Pericardium fibroblast (primary cell): ENCODE measurements around the gene FGF2. TPM values are rescaled to one million over a fixed set of nuclear protein-coding genes. Genes with fewer than 3 reads are reported as not detected.

Experiments
- total RNA-seq: library from RNA; depleted of rRNA; stranded (reverse); fragments of >200 nt; gene quantifications from 2 replicates; pipeline ENCODE4 v1.2.3, GENCODE V29; 2015

Gene FGF2
- total RNA-seq = 10.6 and 27.4 TPM in 2 replicates

DNA sequence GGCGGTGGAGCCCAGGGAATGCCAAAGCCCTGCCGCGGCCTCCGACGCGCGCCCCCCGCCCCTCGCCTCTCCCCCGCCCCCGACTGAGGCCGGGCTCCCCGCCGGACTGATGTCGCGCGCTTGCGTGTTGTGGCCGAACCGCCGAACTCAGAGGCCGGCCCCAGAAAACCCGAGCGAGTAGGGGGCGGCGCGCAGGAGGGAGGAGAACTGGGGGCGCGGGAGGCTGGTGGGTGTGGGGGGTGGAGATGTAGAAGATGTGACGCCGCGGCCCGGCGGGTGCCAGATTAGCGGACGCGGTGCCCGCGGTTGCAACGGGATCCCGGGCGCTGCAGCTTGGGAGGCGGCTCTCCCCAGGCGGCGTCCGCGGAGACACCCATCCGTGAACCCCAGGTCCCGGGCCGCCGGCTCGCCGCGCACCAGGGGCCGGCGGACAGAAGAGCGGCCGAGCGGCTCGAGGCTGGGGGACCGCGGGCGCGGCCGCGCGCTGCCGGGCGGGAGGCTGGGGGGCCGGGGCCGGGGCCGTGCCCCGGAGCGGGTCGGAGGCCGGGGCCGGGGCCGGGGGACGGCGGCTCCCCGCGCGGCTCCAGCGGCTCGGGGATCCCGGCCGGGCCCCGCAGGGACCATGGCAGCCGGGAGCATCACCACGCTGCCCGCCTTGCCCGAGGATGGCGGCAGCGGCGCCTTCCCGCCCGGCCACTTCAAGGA lies at the start of gene FGF2:
TSS of gene FGF2 (plus strand) at position 279 of the 705 bp plus-strand sequence. CDS start at position 623, 344 bp downstream.

DNA sequence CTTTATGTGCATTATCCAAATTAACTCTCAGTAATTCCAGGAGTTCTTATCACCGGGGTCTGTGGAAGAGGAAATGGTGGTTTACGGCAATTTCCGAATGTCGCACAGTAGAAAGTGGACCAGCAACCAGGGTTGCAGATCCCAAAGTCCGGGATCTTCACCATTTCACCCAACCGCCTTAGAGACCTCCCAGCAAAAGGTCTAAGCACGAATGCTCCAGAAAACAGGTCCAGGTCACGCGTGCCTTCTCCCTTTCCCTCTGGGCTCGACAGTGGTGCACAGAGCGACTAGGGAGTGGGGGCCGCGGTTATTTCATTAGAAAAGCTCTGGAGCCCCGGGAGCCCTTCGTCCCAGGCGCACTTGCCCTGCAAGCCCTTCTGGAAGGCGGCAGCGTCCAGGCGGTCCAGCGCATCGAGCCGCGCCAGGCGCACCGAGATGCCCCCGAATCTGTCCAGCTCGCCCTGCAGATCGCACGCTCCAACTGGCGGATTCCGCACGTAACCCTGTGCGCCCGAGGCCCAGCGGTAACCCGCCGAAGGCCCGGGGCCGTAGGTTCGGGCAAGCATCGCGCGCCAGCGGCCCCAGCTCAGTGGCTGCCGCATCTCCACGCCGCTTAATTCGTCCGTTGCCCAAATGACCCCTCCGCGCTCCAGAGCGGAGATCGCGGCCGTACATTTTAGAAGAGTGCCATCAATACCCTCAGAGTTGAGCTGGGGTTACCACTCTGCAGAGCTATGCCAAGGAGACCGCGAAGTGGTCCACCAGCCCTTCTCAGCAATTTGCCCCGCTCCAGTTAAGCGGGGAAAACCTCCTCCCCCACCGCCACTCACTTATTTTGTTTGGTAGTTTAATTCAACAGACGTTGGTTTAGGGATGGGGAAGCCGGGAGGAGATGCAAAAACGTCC lies 95.6 kb downstream of the FGF2 start, which contains the start of gene NUDT6:
TSS of gene NUDT6 (minus strand) at position 627 of the 906 bp plus-strand sequence. CDS start at position 602, 25 bp downstream.

Other genes with a start within 250 kb of the FGF2 start
- gene IL21, start 205.8 kb upstream of the FGF2 start, total RNA-seq = not detected in 2 replicates
- gene BBS12, start 94.1 kb upstream of the FGF2 start, total RNA-seq = 5.0 and 6.0 TPM in 2 replicates
- gene NUDT6, start 95.8 kb downstream of the FGF2 start, total RNA-seq = 5.8 and 6.5 TPM in 2 replicates